Measurements from ENCODE around the gene FRAT2.

The FRAT2 gene

GRCh38 chr10:97371696-97372095, 37.2 kb upstream of the FRAT2 start:
- no peak overlapping the region for H3K4me3 ChIP-seq (ENCODE audit: insufficient read depth, low read depth, low read length)
- no peaks in the 10 kb centered on the region for H3K4me1 ChIP-seq (ENCODE audit: control insufficient read depth, insufficient read depth, low read length)
- peaks cover 25% of the 10 kb centered on the region for H3K36me3 ChIP-seq (ENCODE audit: control insufficient read depth, insufficient read depth, low read length)
- no peak overlapping the region for H3K27ac ChIP-seq (ENCODE audit: insufficient read depth, low read depth, low read length, poor library complexity, severe bottlenecking)
- H3K9me3 ChIP-seq (ENCODE audit: control insufficient read depth, low read length), result no peaks in the 10 kb centered on the region
- no peaks in the 10 kb centered on the region for H3K27me3 ChIP-seq (ENCODE audit: control insufficient read depth, insufficient read depth, low read length, poor library complexity, severe bottlenecking)
- WGBS, 2 experiments, result 95 to 97% methylated on average over 7 of the region's 7 CpGs

GRCh38 chr10:97367126-97367649, 32.7 kb upstream of the FRAT2 start:
- Histone ChIP-seq H3K9me3 (ENCODE audit: control insufficient read depth, low read length) (no peaks in the 10 kb centered on the region), H3K36me3 (ENCODE audit: control insufficient read depth, insufficient read depth, low read length) (peaks cover 30% of the 10 kb centered on the region), H3K4me1 (ENCODE audit: control insufficient read depth, insufficient read depth, low read length) (no peaks in the 10 kb centered on the region), H3K4me3 (ENCODE audit: insufficient read depth, low read depth, low read length) (no peak overlapping the region), H3K27me3 (ENCODE audit: control insufficient read depth, insufficient read depth, low read length, poor library complexity, severe bottlenecking) (no peaks in the 10 kb centered on the region), H3K27ac (ENCODE audit: insufficient read depth, low read depth, low read length, poor library complexity, severe bottlenecking) (no peak overlapping the region)
- WGBS, 2 experiments, result 96 to 97% methylated on average over 12 of the region's 12 CpGs

DNA sequence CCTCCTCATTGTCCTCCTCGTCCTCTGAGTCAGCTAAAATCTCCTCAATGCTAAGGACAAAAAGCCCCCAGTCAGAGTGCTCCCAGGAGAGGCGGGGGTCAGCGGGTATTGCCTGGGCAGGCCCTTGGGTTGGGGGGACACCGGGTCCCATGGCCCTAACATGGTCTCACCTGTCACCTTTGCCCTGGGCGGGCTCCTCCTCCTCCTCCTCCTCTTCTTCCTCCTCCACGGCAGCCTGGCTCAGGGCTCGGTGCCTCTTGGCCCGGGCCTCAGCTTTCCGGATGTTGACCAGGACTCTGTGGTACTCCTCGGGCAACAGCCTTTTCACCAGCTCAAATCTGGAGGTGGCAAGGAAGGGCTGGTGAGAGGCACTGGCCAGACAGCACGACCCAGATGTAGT, 32.0 kb upstream of the FRAT2 start:
- H3K27me3 ChIP-seq (ENCODE audit: control insufficient read depth, insufficient read depth, low read length, poor library complexity, severe bottlenecking), result no peaks in the 10 kb centered on the region
- WGBS, 2 experiments, result 90 to 97% methylated on average over 11 of the region's 11 CpGs
- peaks cover 30% of the 10 kb centered on the region for H3K36me3 ChIP-seq (ENCODE audit: control insufficient read depth, insufficient read depth, low read length)
- no peaks in the 10 kb centered on the region for H3K4me1 ChIP-seq (ENCODE audit: control insufficient read depth, insufficient read depth, low read length)
- no peaks in the 10 kb centered on the region for H3K9me3 ChIP-seq (ENCODE audit: control insufficient read depth, low read length)
- no peak overlapping the region for H3K4me3 ChIP-seq (ENCODE audit: insufficient read depth, low read depth, low read length)
- no peak overlapping the region for H3K27ac ChIP-seq (ENCODE audit: insufficient read depth, low read depth, low read length, poor library complexity, severe bottlenecking)

DNA sequence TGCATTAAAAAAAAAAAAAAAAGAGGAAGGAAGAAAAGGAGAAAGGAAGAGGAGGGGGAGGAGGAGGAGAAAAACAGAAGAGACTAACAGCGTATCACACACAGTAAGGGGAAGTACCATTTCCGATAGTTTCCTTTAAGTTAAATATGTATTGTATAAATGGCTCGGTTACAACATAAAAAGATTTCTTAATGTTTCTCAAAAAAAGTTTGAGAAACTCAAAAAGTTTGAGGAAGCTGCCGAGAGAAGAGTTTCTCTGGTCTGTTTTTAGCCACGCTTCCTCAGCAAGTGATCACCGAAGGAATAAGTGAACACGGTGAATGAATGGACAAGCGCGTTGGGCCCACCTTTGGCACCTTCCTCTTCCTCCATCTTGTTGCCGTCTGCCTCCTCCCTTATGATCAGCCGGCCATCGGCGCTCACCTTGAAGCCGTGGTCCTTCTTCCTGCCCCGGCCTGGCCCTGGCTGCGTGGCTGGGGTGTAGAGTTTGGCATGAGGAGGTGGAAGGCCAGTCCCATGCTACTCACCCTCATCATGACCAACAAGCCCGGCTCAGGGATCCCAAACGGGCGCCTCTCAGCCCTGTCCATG, 31.3 kb upstream of the FRAT2 start:
- no peaks in the 10 kb centered on the region for H3K9me3 ChIP-seq (ENCODE audit: control insufficient read depth, low read length)
- H3K4me1 ChIP-seq (ENCODE audit: control insufficient read depth, insufficient read depth, low read length), result no peaks in the 10 kb centered on the region
- H3K4me3 ChIP-seq (ENCODE audit: insufficient read depth, low read depth, low read length), result no peak overlapping the region
- WGBS, 2 experiments, result 96 to 97% methylated on average over 19 of the region's 19 CpGs
- peaks cover 29% of the 10 kb centered on the region for H3K36me3 ChIP-seq (ENCODE audit: control insufficient read depth, insufficient read depth, low read length)
- H3K27ac ChIP-seq (ENCODE audit: insufficient read depth, low read depth, low read length, poor library complexity, severe bottlenecking), result no peak overlapping the region
- H3K27me3 ChIP-seq (ENCODE audit: control insufficient read depth, insufficient read depth, low read length, poor library complexity, severe bottlenecking), result no peaks in the 10 kb centered on the region

- 96% methylated on average over 4 of the region's 4 CpGs for WGBS, 2 experiments
- Histone ChIP-seq H3K4me1 (ENCODE audit: control insufficient read depth, insufficient read depth, low read length) (no peaks in the 10 kb centered on the region), H3K4me3 (ENCODE audit: insufficient read depth, low read depth, low read length) (no peak overlapping the region), H3K9me3 (ENCODE audit: control insufficient read depth, low read length) (no peaks in the 10 kb centered on the region), H3K36me3 (ENCODE audit: control insufficient read depth, insufficient read depth, low read length) (peaks cover 17% of the 10 kb centered on the region), H3K27ac (ENCODE audit: insufficient read depth, low read depth, low read length, poor library complexity, severe bottlenecking) (no peak overlapping the region), H3K27me3 (ENCODE audit: control insufficient read depth, insufficient read depth, low read length, poor library complexity, severe bottlenecking) (no peaks in the 10 kb centered on the region)
Measured at GRCh38 chr10:97363071-97363470, 28.5 kb upstream of the FRAT2 start.

DNA sequence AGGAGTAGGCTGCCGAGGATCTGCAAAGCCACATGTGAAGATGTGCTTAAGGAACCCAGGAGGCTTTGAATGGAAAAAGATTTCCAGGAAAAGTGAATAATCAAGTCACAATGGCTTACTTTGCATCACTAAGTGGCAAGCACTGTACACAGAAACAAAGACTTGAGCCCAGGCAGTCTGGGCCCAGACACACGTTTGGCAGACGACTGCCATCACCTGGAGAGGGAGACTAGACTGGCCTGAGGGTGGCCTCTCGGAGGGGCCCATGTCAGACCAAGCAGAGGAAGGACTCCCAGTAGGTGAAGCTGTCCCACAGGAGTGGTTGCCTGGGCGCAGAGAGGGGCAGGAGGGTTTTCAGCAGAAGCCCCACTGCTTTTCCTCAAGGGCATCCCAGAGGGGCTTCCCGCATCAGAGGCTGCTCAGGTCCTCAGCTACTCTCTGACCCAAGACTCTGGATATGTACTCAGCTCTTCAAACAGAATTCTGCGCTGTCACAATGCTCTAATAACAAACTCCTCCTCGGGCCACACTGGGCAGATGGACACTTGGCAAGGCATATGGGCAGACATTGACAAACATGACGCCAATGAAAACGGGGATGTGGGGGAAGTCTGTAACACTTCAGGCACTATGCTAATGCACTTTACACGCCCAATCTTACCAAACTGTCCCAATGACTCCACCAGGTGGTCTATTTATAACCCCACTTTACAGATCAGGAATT, 27.9 kb upstream of the FRAT2 start:
- Histone ChIP-seq H3K4me1 (ENCODE audit: control insufficient read depth, insufficient read depth, low read length) (no peaks in the 10 kb centered on the region), H3K27me3 (ENCODE audit: control insufficient read depth, insufficient read depth, low read length, poor library complexity, severe bottlenecking) (no peaks in the 10 kb centered on the region), H3K36me3 (ENCODE audit: control insufficient read depth, insufficient read depth, low read length) (peaks cover 17% of the 10 kb centered on the region), H3K9me3 (ENCODE audit: control insufficient read depth, low read length) (no peaks in the 10 kb centered on the region), H3K4me3 (ENCODE audit: insufficient read depth, low read depth, low read length) (no peak overlapping the region), H3K27ac (ENCODE audit: insufficient read depth, low read depth, low read length, poor library complexity, severe bottlenecking) (no peak overlapping the region)
- 91 to 94% methylated on average over 11 of the region's 11 CpGs for WGBS, 2 experiments

DNA sequence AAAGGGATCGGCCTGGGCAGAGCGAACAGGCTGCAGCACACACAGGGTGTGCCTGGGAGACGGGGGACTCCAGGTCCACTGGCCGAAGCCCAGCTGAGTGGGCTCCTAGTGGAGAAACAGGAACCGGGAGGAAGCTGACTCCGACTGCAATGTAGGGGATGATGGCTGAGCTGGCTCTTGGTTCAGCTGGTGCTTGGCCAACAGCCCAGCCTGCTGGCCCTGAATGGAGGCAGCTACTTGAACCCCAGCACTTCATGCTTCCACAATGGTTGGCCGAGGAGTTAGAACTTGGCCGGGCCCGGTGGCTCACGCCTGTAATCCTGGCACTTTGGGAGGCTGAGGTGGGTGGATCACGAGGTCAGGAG, 27.0 kb upstream of the FRAT2 start:
- H3K36me3 ChIP-seq (ENCODE audit: control insufficient read depth, insufficient read depth, low read length), result peaks cover 17% of the 10 kb centered on the region

DNA sequence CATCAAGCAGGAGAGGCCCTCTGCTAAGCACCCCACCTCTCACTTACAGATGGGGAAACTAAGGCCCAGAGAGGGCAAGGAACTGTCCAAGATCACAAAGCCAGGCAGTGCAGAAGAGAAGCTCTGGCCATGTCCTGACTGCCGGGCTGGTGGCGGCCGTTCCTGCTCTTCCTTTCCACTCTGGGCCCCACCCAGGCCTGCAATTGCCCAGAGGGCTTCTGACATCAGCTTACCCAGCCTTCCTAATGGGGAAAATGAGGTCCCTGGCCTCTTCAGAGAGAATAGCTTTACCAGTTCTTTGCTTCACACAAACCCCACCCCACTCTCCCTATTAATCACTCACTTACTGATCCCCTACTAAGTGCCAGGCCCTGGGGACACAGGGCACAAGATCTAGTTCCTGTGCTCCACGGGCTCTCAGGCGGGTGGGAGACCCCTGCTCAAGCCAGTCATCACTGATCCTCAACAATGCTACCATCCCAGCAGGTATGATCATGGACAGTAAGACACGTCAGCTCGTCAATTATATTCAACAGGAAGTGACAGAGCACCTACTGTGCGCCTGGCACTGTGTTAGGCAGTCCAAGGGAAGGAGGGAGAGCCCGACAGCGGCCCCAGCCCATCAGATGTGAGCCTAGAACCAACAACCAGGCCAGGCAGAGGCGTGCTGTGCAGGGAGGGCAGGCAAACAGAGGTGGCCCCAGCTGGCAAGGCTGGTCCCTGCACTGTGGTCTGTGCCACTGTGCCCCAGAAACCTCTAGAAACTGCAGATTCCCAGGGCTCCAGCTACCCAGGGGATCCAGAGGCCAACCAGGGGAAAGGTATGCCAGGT, 26.4 kb upstream of the FRAT2 start:
- peaks cover 15% of the 10 kb centered on the region for H3K36me3 ChIP-seq (ENCODE audit: control insufficient read depth, insufficient read depth, low read length)
- H3K4me1 ChIP-seq (ENCODE audit: control insufficient read depth, insufficient read depth, low read length), result no peaks in the 10 kb centered on the region
- no peak overlapping the region for H3K4me3 ChIP-seq (ENCODE audit: insufficient read depth, low read depth, low read length)
- no peak overlapping the region for H3K27ac ChIP-seq (ENCODE audit: insufficient read depth, low read depth, low read length, poor library complexity, severe bottlenecking)
- no peaks in the 10 kb centered on the region for H3K27me3 ChIP-seq (ENCODE audit: control insufficient read depth, insufficient read depth, low read length, poor library complexity, severe bottlenecking)
- WGBS, 2 experiments, result 93 to 94% methylated on average over 11 of the region's 11 CpGs
- H3K9me3 ChIP-seq (ENCODE audit: control insufficient read depth, low read length), result no peaks in the 10 kb centered on the region

More for the DNA sequence above, 27.0 kb upstream of the FRAT2 start:
- Histone ChIP-seq H3K4me1 (ENCODE audit: control insufficient read depth, insufficient read depth, low read length) (no peaks in the 10 kb centered on the region), H3K4me3 (ENCODE audit: insufficient read depth, low read depth, low read length) (no peak overlapping the region), H3K27me3 (ENCODE audit: control insufficient read depth, insufficient read depth, low read length, poor library complexity, severe bottlenecking) (no peaks in the 10 kb centered on the region), H3K27ac (ENCODE audit: insufficient read depth, low read depth, low read length, poor library complexity, severe bottlenecking) (no peak overlapping the region), H3K9me3 (ENCODE audit: control insufficient read depth, low read length) (no peaks in the 10 kb centered on the region)
- WGBS, 2 experiments, result 89 to 94% methylated on average over 11 of the region's 11 CpGs

DNA sequence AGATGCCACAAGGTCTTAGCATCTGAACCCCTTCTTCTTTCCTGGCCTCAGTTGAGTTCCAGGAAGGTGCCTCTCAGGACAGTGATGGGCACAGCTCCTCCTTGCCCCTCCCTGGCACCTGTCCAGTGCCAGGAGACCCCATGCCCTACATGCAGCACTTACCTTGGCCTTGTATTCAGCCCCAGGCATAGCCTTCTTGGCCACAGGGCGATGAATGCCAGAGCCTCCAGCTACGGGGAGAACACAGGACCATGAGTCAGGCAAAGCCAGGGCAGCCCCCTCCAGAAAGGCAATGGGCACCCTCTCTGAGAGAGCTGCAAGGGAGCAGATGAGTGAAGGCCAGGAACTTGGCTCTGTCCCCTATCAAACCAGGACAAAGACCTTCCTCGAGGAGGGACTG, 24.3 kb upstream of the FRAT2 start:
- Histone ChIP-seq H3K4me1 (ENCODE audit: control insufficient read depth, insufficient read depth, low read length) (no peaks in the 10 kb centered on the region), H3K27me3 (ENCODE audit: control insufficient read depth, insufficient read depth, low read length, poor library complexity, severe bottlenecking) (no peaks in the 10 kb centered on the region), H3K27ac (ENCODE audit: insufficient read depth, low read depth, low read length, poor library complexity, severe bottlenecking) (no peak overlapping the region), H3K9me3 (ENCODE audit: control insufficient read depth, low read length) (no peaks in the 10 kb centered on the region), H3K4me3 (ENCODE audit: insufficient read depth, low read depth, low read length) (no peak overlapping the region), H3K36me3 (ENCODE audit: control insufficient read depth, insufficient read depth, low read length) (peaks cover 5% of the 10 kb centered on the region)
- WGBS, 2 experiments, result 92 to 94% methylated on average over 3 of the region's 3 CpGs

DNA sequence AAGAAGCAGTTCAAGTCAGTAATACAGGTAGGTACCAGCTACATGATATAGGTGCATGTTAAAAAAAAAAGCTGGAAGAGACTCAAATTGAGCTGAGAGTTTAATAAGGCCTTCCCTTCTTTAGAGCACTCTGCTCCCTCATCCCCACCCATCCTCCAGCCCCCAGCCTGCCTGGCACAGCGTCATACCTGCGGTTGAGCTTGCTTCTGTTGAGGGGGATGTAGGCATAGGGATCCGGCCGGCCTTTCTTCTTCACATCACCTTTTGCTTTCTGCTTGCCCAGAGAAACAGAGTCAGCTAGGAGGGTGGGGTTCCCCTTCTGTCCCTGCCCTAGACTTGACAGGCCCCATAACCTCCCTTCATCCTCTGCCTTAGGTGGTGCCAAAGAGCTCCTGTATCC, 23.8 kb upstream of the FRAT2 start:
- no peaks in the 10 kb centered on the region for H3K4me1 ChIP-seq (ENCODE audit: control insufficient read depth, insufficient read depth, low read length)
- H3K36me3 ChIP-seq (ENCODE audit: control insufficient read depth, insufficient read depth, low read length), result peaks cover 5% of the 10 kb centered on the region
- H3K27me3 ChIP-seq (ENCODE audit: control insufficient read depth, insufficient read depth, low read length, poor library complexity, severe bottlenecking), result no peaks in the 10 kb centered on the region
- H3K4me3 ChIP-seq (ENCODE audit: insufficient read depth, low read depth, low read length), result no peak overlapping the region
- WGBS, 2 experiments, result 91 to 98% methylated on average over 4 of the region's 4 CpGs
- no peak overlapping the region for H3K27ac ChIP-seq (ENCODE audit: insufficient read depth, low read depth, low read length, poor library complexity, severe bottlenecking)
- H3K9me3 ChIP-seq (ENCODE audit: control insufficient read depth, low read length), result no peaks in the 10 kb centered on the region
